NCI-H2227 treated with DMSO at 0.1 percent for 48 hours (cell line): ENCODE data around the gene HTN3.
"Not testable (repeated sequence)": the region's sequence is repeated elsewhere in the genome, so short reads cannot be mapped to it uniquely, and the experiment has no call there.

Experiments
- DNase-seq: peaks from one replicate; lab custom pipeline; 2025; lab: John Stamatoyannopoulos, UW

HTN3 gene

GRCh38 chr4:70028159-70028558 lies at the start of gene HTN3:
HTN3 (plus strand) TSS chr4:70028459; CDS start chr4:70030741, 2,282 bp downstream.
- DNase-seq: not testable (repeated sequence)

- no peak for DNase-seq
Measured at GRCh38 chr4:69984030-69984443, 44.2 kb upstream of the HTN3 start.

GRCh38 chr4:69986663-69987062 lies 41.6 kb upstream of the HTN3 start:
- DNase-seq: no peak

- no peak for DNase-seq
Measured at GRCh38 chr4:69991016-69991415, 37.2 kb upstream of the HTN3 start.

GRCh38 chr4:69994782-69995181 lies 33.5 kb upstream of the HTN3 start:
- no peak for DNase-seq

GRCh38 chr4:69995526-69996016 lies 32.7 kb upstream of the HTN3 start, which contains the start of gene STATH:
STATH (plus strand) TSS chr4:69995966; CDS start chr4:69998438, 2,472 bp downstream.
- DNase-seq: no peak

- DNase-seq: no peak
Measured at GRCh38 chr4:69999420-69999819, 28.8 kb upstream of the HTN3 start.

GRCh38 chr4:70000711-70001110 lies 27.5 kb upstream of the HTN3 start:
- DNase-seq: no peak

GRCh38 chr4:70002507-70002906 lies 25.8 kb upstream of the HTN3 start:
- DNase-seq: no peak

GRCh38 chr4:70008771-70009170 lies 19.5 kb upstream of the HTN3 start:
- DNase-seq: no peak

- DNase-seq: not testable (repeated sequence)
Measured at GRCh38 chr4:70019006-70019405, 9.3 kb upstream of the HTN3 start.

GRCh38 chr4:70023218-70023617 lies 5.0 kb upstream of the HTN3 start:
- no peak for DNase-seq

- no peak for DNase-seq
Measured at GRCh38 chr4:70027011-70027410, 1.2 kb upstream of the HTN3 start.

- DNase-seq: not testable (repeated sequence)
Measured at GRCh38 chr4:70037559-70037958, 9.3 kb downstream of the HTN3 start.

- DNase-seq: not testable (repeated sequence)
Measured at GRCh38 chr4:70039928-70040327, 11.7 kb downstream of the HTN3 start.

GRCh38 chr4:70041652-70042286 lies 13.5 kb downstream of the HTN3 start:
- no peak for DNase-seq

GRCh38 chr4:70050138-70050537 lies 21.9 kb downstream of the HTN3 start, which contains the start of gene HTN1:
HTN1 (plus strand) TSS chr4:70050438; CDS start chr4:70053077, 2,639 bp downstream.
- not testable (repeated sequence) for DNase-seq

- DNase-seq: not testable (repeated sequence)
Measured at GRCh38 chr4:70056534-70056933, 28.3 kb downstream of the HTN3 start.

GRCh38 chr4:70057651-70058050 lies 29.4 kb downstream of the HTN3 start:
- no peak for DNase-seq

GRCh38 chr4:70059149-70059548 lies 30.9 kb downstream of the HTN3 start:
- no peak for DNase-seq

- DNase-seq: no peak
Measured at GRCh38 chr4:70062000-70062399, 33.7 kb downstream of the HTN3 start.

- DNase-seq: no peak
Measured at GRCh38 chr4:70080205-70080604, 51.9 kb downstream of the HTN3 start.
